Measurements from ENCODE around the gene DZIP1. TPM values are rescaled to one million over a fixed set of nuclear protein-coding genes. Genes with fewer than 3 reads are reported as not detected.

DZIP1 gene
- total and polyA plus RNA-seq, 3 experiments from 2014 or later, result 0.13 TPM; not detected in 2

- peaks cover 6% of the 10 kb centered on the region for H3K27me3 ChIP-seq (ENCODE audit: insufficient read depth, low read length, poor library complexity, severe bottlenecking)
- no peaks in the 10 kb centered on the region for H3K9me3 ChIP-seq (ENCODE audit: low read length)
- Mint-ChIP-seq H3K36me3 (no peaks in the 10 kb centered on the region), H3K27ac (peak overlapping the region in 1 of 8 donors; percentile 2), H3K4me1 (no peaks in the 10 kb centered on the region), H3K4me3 (no peak overlapping the region), H3K9me3 (no peaks in the 10 kb centered on the region), H3K27me3 (peaks cover 7 to 29% of the 10 kb centered on the region in 2 donors)
- H3K36me3 ChIP-seq (ENCODE audit: insufficient read depth, low read length), result no peaks in the 10 kb centered on the region
- no peak overlapping the region for H3K27ac ChIP-seq (ENCODE audit: low read depth, low read length)
- no peak for DNase-seq
- H3K4me3 ChIP-seq (ENCODE audit: low read length), result no peak overlapping the region
- ChIA-PET CTCF (no interaction called here), POLR2A (no interaction called here)
- no peaks in the 10 kb centered on the region for H3K4me1 ChIP-seq (ENCODE audit: insufficient read depth, low read length)
Measured at GRCh38 chr13:95605448-95606125, 38.9 kb downstream of the DZIP1 start.

DNA sequence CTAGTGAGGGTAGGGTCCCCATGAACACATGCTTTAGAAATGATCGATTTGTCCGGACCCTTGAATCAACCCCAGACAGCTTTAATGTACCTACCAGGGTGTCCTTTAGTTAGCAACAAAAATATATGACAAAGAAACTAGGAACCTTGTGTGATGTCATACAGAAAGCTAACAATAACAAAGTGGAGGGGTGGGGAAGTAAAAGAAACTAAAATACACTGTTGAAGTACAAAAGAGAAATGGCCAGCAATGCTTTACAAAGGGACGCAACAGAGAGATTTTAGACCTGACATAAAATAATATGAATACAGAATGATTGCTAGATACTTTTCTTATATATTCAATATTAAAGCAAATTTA lies 40.0 kb downstream of the DZIP1 start:
- no peak overlapping the region for H3K27ac Mint-ChIP-seq
- Histone ChIP-seq H3K27me3 (ENCODE audit: insufficient read depth, low read length, poor library complexity, severe bottlenecking) (peaks cover 6% of the 10 kb centered on the region), H3K36me3 (ENCODE audit: insufficient read depth, low read length) (no peaks in the 10 kb centered on the region), H3K4me3 (ENCODE audit: low read length) (no peak overlapping the region), H3K4me1 (ENCODE audit: insufficient read depth, low read length) (no peaks in the 10 kb centered on the region), H3K9me3 (ENCODE audit: low read length) (no peaks in the 10 kb centered on the region), H3K27ac (ENCODE audit: low read depth, low read length) (no peak overlapping the region)
- POLR2A ChIA-PET, result no interaction called here
- H3K4me1 Mint-ChIP-seq, result no peaks in the 10 kb centered on the region
- CTCF ChIA-PET, result no interaction called here
- H3K9me3 Mint-ChIP-seq, result no peaks in the 10 kb centered on the region
- DNase-seq, result no peak
- H3K4me3 Mint-ChIP-seq, result no peak overlapping the region
- peaks cover 13 to 29% of the 10 kb centered on the region in 2 donors for H3K27me3 Mint-ChIP-seq
- no peaks in the 10 kb centered on the region for H3K36me3 Mint-ChIP-seq

DNA sequence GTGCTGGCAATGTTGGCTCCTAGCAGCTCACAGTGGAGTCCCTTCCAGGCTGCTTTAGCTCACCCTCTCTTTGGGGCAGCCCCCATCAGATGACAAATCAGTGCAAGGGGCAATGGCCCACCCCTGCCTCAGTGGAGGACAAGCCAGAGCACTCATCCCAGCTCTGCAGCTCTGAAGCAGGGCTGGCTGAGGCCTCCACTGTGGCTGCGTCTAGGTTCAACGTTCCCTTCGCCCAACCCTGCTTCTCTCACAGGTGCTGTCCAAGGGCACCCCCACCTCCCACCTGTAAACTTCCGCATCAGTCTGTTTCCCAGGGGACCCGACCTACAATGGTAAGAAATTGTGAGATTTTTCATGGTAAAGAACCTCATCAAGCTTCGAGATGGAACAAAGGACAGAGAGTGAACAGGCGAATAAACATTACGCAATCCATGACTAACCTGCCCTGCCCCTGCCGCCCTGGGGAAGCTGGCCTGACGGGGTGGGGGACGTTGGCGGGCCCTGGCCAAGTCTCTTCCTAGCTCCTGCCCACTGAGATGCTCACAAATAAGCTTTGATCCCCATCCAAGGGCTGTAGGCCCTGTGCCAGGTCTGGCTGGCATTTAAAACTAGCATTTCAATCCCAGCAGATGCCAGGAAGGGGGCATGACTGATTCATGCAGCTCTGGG lies 40.5 kb downstream of the DZIP1 start:
- POLR2A ChIA-PET, result no interaction called here
- Mint-ChIP-seq H3K36me3 (no peaks in the 10 kb centered on the region), H3K27me3 (peaks cover 13 to 33% of the 10 kb centered on the region in 2 donors), H3K4me3 (no peak overlapping the region), H3K9me3 (no peaks in the 10 kb centered on the region), H3K27ac (peak overlapping the region in 1 of 8 donors; percentile 38), H3K4me1 (no peaks in the 10 kb centered on the region)
- no peak for DNase-seq
- Histone ChIP-seq H3K4me1 (ENCODE audit: insufficient read depth, low read length) (no peaks in the 10 kb centered on the region), H3K27ac (ENCODE audit: low read depth, low read length) (no peak overlapping the region), H3K27me3 (ENCODE audit: insufficient read depth, low read length, poor library complexity, severe bottlenecking) (peaks cover 6% of the 10 kb centered on the region), H3K36me3 (ENCODE audit: insufficient read depth, low read length) (no peaks in the 10 kb centered on the region), H3K4me3 (ENCODE audit: low read length) (no peak overlapping the region), H3K9me3 (ENCODE audit: low read length) (no peaks in the 10 kb centered on the region)
- CTCF ChIA-PET, result no interaction called here

- ChIA-PET CTCF (no interaction called here), POLR2A (no interaction called here)
- Histone ChIP-seq H3K27ac (ENCODE audit: low read depth, low read length) (no peak overlapping the region), H3K27me3 (ENCODE audit: insufficient read depth, low read length, poor library complexity, severe bottlenecking) (peaks cover 6% of the 10 kb centered on the region), H3K4me1 (ENCODE audit: insufficient read depth, low read length) (no peaks in the 10 kb centered on the region), H3K36me3 (ENCODE audit: insufficient read depth, low read length) (no peaks in the 10 kb centered on the region), H3K4me3 (ENCODE audit: low read length) (no peak overlapping the region), H3K9me3 (ENCODE audit: low read length) (no peaks in the 10 kb centered on the region)
- Mint-ChIP-seq H3K27me3 (peaks cover 14 to 38% of the 10 kb centered on the region in 2 donors), H3K4me3 (no peak overlapping the region), H3K9me3 (no peaks in the 10 kb centered on the region), H3K4me1 (no peaks in the 10 kb centered on the region), H3K27ac (no peak overlapping the region), H3K36me3 (no peaks in the 10 kb centered on the region)
- no peak for DNase-seq
Measured at GRCh38 chr13:95601906-95602305, 42.6 kb downstream of the DZIP1 start.

DNA sequence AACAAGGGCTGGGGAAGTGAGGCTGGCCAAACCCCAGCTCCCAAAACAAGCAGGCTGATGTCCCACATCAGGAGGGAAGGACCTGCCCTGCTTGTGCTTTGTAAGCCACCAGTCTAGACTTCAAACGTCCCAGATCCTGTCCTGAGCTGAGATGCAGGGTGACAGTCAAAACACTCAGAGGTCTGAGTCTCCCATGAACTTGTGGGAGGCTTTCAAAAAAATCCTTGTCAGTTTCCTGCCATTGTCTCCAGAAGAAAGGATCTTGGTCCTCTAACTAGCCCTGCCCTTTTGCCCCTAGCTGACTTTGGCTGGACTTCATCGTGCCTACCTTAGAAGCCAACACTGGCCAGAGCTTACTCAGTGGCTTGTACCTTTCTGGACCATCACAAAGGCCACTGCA lies 43.3 kb downstream of the DZIP1 start:
- H3K36me3 Mint-ChIP-seq, result no peaks in the 10 kb centered on the region
- Histone ChIP-seq H3K36me3 (ENCODE audit: insufficient read depth, low read length) (no peaks in the 10 kb centered on the region), H3K27ac (ENCODE audit: low read depth, low read length) (no peak overlapping the region), H3K4me3 (ENCODE audit: low read length) (no peak overlapping the region), H3K4me1 (ENCODE audit: insufficient read depth, low read length) (no peaks in the 10 kb centered on the region), H3K27me3 (ENCODE audit: insufficient read depth, low read length, poor library complexity, severe bottlenecking) (peaks cover 6% of the 10 kb centered on the region), H3K9me3 (ENCODE audit: low read length) (no peaks in the 10 kb centered on the region)
- no peak overlapping the region for H3K4me3 Mint-ChIP-seq
- no peaks in the 10 kb centered on the region for H3K9me3 Mint-ChIP-seq
- H3K4me1 Mint-ChIP-seq, result no peaks in the 10 kb centered on the region
- H3K27ac Mint-ChIP-seq, result no peak overlapping the region
- CTCF ChIA-PET, result no interaction called here
- no peak for DNase-seq
- H3K27me3 Mint-ChIP-seq, result peaks cover 14 to 38% of the 10 kb centered on the region in 2 donors
- POLR2A ChIA-PET, result no interaction called here

DNA sequence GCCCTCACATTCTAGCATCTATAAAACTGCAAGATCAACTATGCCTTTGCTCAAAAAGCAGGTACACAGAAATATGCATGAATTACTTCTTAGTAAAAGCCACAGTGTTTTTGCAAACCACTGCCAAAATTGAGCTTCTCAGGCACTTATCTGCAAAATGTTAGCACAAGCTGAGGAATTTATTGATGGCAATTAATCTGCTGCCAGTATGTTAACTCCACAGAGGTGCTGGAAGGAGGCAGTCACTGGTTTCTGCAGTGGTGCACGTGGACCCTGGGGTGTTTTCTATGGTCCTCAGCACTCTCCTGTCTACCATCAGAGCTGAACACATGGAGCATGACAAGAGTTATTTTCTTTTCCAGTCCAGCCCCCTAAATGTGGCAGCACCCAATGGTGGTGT lies 47.8 kb downstream of the DZIP1 start:
- H3K9me3 Mint-ChIP-seq, result no peaks in the 10 kb centered on the region
- Histone ChIP-seq H3K27me3 (ENCODE audit: insufficient read depth, low read length, poor library complexity, severe bottlenecking) (no peaks in the 10 kb centered on the region), H3K27ac (ENCODE audit: low read depth, low read length) (no peak overlapping the region), H3K4me1 (ENCODE audit: insufficient read depth, low read length) (no peaks in the 10 kb centered on the region), H3K9me3 (ENCODE audit: low read length) (no peaks in the 10 kb centered on the region), H3K4me3 (ENCODE audit: low read length) (no peak overlapping the region), H3K36me3 (ENCODE audit: insufficient read depth, low read length) (no peaks in the 10 kb centered on the region)
- DNase-seq, result no peak
- H3K27ac Mint-ChIP-seq, result no peak overlapping the region
- CTCF ChIA-PET, result no interaction called here
- H3K36me3 Mint-ChIP-seq, result no peaks in the 10 kb centered on the region
- no peak overlapping the region for H3K4me3 Mint-ChIP-seq
- POLR2A ChIA-PET, result no interaction called here
- H3K4me1 Mint-ChIP-seq, result no peaks in the 10 kb centered on the region
- H3K27me3 Mint-ChIP-seq, result peaks cover 11 to 28% of the 10 kb centered on the region in 2 donors

- H3K27ac Mint-ChIP-seq, result no peak overlapping the region
- POLR2A ChIA-PET, result no interaction called here
Measured at GRCh38 chr13:95593462-95593861, 51.0 kb downstream of the DZIP1 start.

DNA sequence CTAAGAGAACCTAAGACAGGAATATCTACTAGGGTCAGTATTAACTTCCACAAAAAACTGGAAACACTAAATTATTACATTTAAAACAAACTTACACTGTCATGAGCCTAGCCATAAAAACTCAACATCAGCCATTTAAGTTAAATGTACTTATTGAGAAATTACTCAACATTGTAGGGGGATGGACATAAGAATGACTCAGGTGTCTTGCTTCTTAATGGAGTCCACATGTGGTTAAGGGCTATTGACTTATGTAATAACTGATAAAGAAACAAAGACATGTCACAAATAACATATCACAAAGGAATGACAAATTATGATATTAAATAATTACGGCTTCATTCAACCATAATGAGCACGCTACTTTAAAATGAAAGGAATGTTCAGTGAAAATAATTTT lies 55.8 kb downstream of the DZIP1 start:
- H3K27me3 Mint-ChIP-seq, result peaks cover 11 to 29% of the 10 kb centered on the region in 2 donors
- no peaks in the 10 kb centered on the region for H3K36me3 ChIP-seq (ENCODE audit: insufficient read depth, low read length)
- no peaks in the 10 kb centered on the region for H3K4me1 Mint-ChIP-seq
- no peaks in the 10 kb centered on the region for H3K27me3 ChIP-seq (ENCODE audit: insufficient read depth, low read length, poor library complexity, severe bottlenecking)
- CTCF ChIA-PET, result no interaction called here
- H3K4me3 Mint-ChIP-seq, result no peak overlapping the region
- POLR2A ChIA-PET, result no interaction called here
- no peaks in the 10 kb centered on the region for H3K9me3 ChIP-seq (ENCODE audit: low read length)
- no peak overlapping the region for H3K27ac ChIP-seq (ENCODE audit: low read depth, low read length)
- no peaks in the 10 kb centered on the region for H3K36me3 Mint-ChIP-seq
- H3K4me3 ChIP-seq (ENCODE audit: low read length), result no peak overlapping the region
- no peaks in the 10 kb centered on the region for H3K4me1 ChIP-seq (ENCODE audit: insufficient read depth, low read length)
- H3K27ac Mint-ChIP-seq, result no peak overlapping the region
- no peaks in the 10 kb centered on the region for H3K9me3 Mint-ChIP-seq
- DNase-seq, result no peak

More at GRCh38 chr13:95593462-95593861, 51.0 kb downstream of the DZIP1 start:
- Histone ChIP-seq H3K4me3 (ENCODE audit: low read length) (no peak overlapping the region), H3K27ac (ENCODE audit: low read depth, low read length) (no peak overlapping the region), H3K4me1 (ENCODE audit: insufficient read depth, low read length) (no peaks in the 10 kb centered on the region), H3K9me3 (ENCODE audit: low read length) (no peaks in the 10 kb centered on the region), H3K36me3 (ENCODE audit: insufficient read depth, low read length) (no peaks in the 10 kb centered on the region), H3K27me3 (ENCODE audit: insufficient read depth, low read length, poor library complexity, severe bottlenecking) (no peaks in the 10 kb centered on the region)
- Mint-ChIP-seq H3K4me1 (no peaks in the 10 kb centered on the region), H3K36me3 (no peaks in the 10 kb centered on the region), H3K4me3 (no peak overlapping the region), H3K27me3 (peaks cover 14 to 32% of the 10 kb centered on the region in 2 donors), H3K9me3 (no peaks in the 10 kb centered on the region)
- no peak for DNase-seq
- CTCF ChIA-PET, result no interaction called here
